VCaP (cell line): Measurements from ENCODE around the gene LILRB1.
A peak's percentile ranks its signal among the peaks of the same experiment; 100 is the strongest.
"Not testable (repeated sequence)": the region's sequence is repeated elsewhere in the genome, so short reads cannot be mapped to it uniquely, and the experiment has no call there.

Source experiments
- H3K27ac ChIP-seq: fragments of 450-650 bp; 2 replicates; pipeline ENCODE4 v1.5.1; 2017
- CTCF ChIP-seq: fragments of 450-650 bp; conservative IDR thresholded peaks from 2 replicates; pipeline ENCODE4 v1.5.1; 2017; ENCODE audit warnings: mild to moderate bottlenecking, moderate library complexity

The LILRB1 gene

DNA sequence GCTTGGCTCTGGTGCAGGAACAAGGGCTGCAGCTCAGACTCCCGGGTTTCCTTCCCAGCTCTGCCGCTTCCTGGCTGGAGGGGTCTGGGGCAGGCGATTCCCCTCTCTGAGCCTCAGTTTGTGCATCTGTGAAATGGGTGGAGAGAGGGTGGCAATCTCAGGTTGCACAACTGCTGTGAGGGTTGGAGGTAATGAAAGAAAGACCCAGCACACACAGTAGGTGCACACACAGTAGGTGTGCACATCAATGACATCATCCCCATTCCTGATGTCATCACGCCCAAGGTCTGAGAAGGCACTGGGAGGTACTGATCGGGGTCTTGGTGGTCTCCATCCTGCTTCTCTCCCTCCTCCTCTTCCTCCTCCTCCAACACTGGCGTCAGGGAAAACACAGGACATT lies 35.2 kb downstream of the LILRB1 start:
- no peak overlapping the region for H3K27ac ChIP-seq
- no peak for TF ChIP-seq CTCF

- no peak overlapping the region for H3K27ac ChIP-seq
- no peak for TF ChIP-seq CTCF
Measured at GRCh38 chr19:54667217-54667616, 36.9 kb downstream of the LILRB1 start.

DNA sequence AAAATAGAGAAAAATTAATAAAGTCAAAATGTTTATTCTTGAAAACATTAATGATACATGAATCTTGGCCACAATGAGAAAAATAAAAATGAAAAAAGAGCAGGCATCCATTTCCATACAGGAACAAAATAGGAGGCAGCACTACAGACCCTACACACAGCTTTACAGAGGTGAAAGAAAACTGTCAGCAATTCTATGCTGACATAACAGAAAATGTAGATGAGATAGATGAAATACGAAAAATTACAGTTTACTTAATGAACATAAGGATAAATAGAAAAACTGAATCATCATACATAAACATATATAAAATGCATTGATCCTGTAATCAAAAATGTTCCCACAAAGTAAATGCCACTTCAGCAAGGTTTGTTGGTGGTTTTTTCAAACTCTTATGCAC lies 38.1 kb downstream of the LILRB1 start:
- no peak for TF ChIP-seq CTCF
- no peak overlapping the region for H3K27ac ChIP-seq

DNA sequence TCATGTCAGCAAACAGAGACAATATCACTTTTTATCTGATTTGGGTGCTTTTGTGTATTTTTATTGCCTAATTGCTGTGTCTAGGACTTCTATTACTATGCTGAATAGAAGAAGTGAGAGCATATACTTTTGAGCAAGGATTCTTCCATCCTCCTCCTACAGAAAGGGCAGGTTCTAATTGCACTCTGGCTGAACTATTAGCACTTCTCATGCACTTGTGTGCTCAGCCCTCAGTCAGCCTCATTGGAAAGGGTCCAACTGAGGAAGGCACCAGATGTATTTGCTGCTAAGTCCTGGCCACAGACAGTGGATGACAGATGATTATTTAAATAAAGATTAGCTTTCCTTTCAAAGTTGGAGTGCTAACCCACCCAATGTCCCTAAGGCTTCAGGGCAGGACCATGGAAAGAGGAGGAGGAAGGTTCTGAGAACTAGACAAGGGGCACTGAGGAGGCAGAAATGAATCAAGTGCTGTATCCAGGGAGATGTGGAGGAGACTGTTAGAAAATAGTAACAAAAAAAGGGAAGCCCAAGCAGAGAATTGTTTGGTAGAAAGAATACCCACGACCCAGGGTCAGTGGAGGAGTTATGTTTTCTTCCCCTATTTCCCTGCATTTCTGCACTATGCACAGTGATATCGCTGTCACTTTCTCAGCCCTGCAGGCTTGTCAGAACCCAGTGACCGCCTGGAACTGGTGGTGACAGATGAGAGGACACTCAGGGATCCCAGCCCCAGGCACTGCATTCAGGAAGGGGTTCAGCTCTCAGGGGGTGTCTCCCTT lies 40.5 kb downstream of the LILRB1 start:
- H3K27ac ChIP-seq: no peak overlapping the region
- no peak for TF ChIP-seq CTCF

GRCh38 chr19:54673222-54673621 lies 42.9 kb downstream of the LILRB1 start:
- TF ChIP-seq CTCF: no peak
- no peak overlapping the region for H3K27ac ChIP-seq

GRCh38 chr19:54674021-54674617 lies 43.8 kb downstream of the LILRB1 start:
- H3K27ac ChIP-seq: no peak overlapping the region
- TF ChIP-seq CTCF: peak; percentile 94

DNA sequence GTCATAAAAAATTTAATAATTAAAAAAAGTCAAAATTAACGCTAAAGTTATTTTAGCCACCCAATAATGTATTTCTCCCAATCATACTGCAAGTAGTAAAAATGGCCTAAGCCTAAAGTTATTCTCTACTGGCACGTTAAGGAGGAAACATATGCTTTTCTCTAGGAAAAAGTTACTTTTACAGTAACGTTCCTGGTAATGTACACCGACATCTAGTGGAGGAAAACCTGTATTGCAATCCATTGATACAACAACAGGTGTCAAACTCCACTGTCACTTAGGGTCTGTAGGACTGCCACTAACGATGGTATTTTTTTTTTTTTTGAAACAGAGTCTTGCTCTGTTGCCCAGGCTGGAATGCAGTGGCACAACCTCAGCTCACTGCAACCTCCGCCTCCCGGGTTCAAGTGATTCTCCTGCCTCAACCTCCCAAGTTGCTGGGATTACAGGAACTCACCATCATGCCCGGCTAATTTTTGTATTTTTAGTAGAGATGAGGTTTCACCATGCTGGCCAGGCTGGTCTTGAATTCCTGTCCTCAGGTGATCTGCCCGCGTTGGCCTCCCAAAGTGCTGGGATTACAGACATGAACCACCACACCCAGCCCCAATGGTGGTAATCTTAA lies 46.0 kb downstream of the LILRB1 start:
- H3K27ac ChIP-seq: not testable (repeated sequence)
- peak; percentile 96 for TF ChIP-seq CTCF
